Right lobe of liver (tissue), 4 donors: ENCODE measurements around the gene SLC11A2.

Experiments used
- POLR2A ChIP-seq: fragments of 450-650 bp; IDR thresholded peaks from one replicate; pipeline ENCODE4 v1.6.1; 2017; ENCODE audit warnings: antibody characterized with exemption, mild to moderate bottlenecking
- TF ChIP-seq, protein P1 (sequence below), 4 donors: fragments of 200-600 bp in 3 of 4; fragments of 450-650 bp in 1 of 4; IDR thresholded peaks; one replicate each; pipeline versions ENCODE4 v1.5.1 to v1.8.0; 2016 to 2022; ENCODE audit warnings: antibody characterized with exemption in 4 of 4, mild to moderate bottlenecking in 2 of 4
- donor health status: DM: no; HTN: no; CAD: no.
- donor health status: DM: no; HTN: no; CAD: no.
- donor health status: DM: no; HTN: yes; CAD: no.

DNA sequence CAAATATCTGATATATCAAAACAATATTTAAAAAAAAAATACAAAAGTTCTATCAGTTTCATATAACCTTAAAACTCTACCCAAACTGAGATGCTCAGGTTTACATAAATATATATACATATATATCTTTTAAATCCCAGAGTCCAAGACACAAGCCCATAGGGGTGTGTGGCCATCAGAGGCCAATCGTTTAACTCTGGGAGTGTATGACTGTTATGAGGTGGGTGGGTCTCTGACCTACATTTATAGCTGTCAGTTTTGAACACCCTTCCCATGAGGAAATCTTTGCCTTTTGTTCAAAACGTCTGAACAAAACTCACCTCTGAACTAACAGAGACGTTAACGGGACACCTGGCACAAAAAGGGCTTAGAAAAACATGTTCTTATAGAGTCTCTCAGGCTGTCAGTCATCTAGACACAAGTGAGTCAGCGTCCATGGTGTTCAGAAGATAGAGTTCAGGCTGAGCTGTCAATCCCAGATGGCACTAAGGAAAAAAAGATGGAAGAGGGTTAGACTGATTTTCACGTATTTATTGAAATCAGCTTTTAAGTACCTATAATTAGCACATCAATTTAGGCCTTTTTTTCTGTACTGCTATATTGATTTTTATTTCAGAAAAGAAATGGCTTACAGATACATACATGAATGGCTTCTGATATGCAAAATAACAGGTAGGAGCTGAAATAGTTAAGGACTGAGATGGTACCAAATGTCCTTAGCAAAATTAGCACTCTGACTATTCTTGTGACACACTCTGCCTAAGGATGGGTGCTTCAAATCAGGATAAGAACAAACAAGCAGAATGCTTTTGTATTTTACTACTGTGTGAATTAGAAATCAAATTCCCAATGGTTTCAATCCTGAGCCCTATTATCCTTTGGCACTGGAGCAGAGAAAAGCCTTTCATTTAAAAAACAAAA lies 44.6 kb downstream of the SLC11A2 start:
- TF ChIP-seq, protein P1, sequence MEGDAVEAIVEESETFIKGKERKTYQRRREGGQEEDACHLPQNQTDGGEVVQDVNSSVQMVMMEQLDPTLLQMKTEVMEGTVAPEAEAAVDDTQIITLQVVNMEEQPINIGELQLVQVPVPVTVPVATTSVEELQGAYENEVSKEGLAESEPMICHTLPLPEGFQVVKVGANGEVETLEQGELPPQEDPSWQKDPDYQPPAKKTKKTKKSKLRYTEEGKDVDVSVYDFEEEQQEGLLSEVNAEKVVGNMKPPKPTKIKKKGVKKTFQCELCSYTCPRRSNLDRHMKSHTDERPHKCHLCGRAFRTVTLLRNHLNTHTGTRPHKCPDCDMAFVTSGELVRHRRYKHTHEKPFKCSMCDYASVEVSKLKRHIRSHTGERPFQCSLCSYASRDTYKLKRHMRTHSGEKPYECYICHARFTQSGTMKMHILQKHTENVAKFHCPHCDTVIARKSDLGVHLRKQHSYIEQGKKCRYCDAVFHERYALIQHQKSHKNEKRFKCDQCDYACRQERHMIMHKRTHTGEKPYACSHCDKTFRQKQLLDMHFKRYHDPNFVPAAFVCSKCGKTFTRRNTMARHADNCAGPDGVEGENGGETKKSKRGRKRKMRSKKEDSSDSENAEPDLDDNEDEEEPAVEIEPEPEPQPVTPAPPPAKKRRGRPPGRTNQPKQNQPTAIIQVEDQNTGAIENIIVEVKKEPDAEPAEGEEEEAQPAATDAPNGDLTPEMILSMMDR (IDR thresholded peaks at IDR 0.05), result no peak
- no peak for TF ChIP-seq POLR2A
